Kidney epithelial cell (primary cell): ENCODE measurements around the gene PPME1. TPM values are rescaled to one million over a fixed set of nuclear protein-coding genes. Genes with fewer than 3 reads are reported as not detected.

Source experiments
- DNase-seq: peaks from one replicate; pipeline ENCODE4 v3.0.0-alpha.2; 2010; ENCODE audit warnings: low read depth
- H3K27me3 ChIP-seq: 2 replicates; pipeline ENCODE4 v1.6.0; 2011; ENCODE audit warnings: low read length; ENCODE audit not compliant: control insufficient read depth, insufficient read depth
- H3K36me3 ChIP-seq: 2 replicates; pipeline ENCODE4 v1.5.1; 2011; ENCODE audit warnings: low read length; ENCODE audit not compliant: control insufficient read depth, insufficient read depth
- H3K4me3 ChIP-seq: 2 replicates; pipeline ENCODE4 v1.5.1; 2011; ENCODE audit warnings: low read depth, mild to moderate bottlenecking, control low read depth, low read length
- CTCF ChIP-seq: IDR thresholded peaks from 2 replicates; pipeline ENCODE4 v1.5.1; 2011; ENCODE audit warnings: mild to moderate bottlenecking, moderate library complexity, low read length, control low read depth, inconsistent platforms; ENCODE audit not compliant: insufficient read depth, poor library complexity, severe bottlenecking
- total RNA-seq: library from RNA; depleted of rRNA; stranded (reverse); fragments of >200 nt; gene quantifications from 2 replicates; pipeline ENCODE4 v1.2.3, GENCODE V29; 2015

The PPME1 gene
- total RNA-seq, 1 donor from 2014 or later = 29.2 TPM

DNA sequence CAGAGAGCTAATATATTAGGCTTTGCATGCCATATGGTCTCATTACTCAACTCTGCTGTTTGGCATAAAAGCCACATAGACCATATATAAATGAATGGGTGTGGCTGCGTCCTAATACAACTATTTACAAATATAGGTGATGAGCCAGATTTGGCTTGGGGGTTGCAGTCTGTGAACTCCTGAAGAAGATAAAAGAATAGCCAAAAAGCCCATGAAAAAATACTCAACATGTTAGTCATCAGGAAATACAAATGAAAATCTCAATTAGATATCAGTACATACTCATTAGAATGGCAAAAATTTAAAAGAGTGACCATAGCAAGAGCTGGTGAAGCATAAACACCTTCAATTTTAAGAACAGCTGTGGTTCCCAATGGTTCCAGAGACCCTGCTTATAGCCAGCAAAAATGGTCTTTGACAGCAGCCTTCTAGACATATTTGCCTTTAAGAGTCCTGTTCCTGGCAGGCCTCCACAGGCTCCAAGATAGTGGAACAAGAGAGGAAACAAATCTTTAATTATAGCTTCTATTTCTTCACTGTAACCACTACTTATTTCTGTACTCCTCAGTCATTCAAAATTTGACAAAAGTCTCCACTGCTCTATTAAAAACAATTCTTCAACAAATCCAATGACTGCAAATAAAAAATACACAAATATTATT lies 16.3 kb upstream of the PPME1 start:
- H3K4me3 ChIP-seq = no peak overlapping the region
- no peaks in the 10 kb centered on the region for H3K36me3 ChIP-seq
- no peak for DNase-seq
- no peak for TF ChIP-seq CTCF
- H3K27me3 ChIP-seq = no peaks in the 10 kb centered on the region

DNA sequence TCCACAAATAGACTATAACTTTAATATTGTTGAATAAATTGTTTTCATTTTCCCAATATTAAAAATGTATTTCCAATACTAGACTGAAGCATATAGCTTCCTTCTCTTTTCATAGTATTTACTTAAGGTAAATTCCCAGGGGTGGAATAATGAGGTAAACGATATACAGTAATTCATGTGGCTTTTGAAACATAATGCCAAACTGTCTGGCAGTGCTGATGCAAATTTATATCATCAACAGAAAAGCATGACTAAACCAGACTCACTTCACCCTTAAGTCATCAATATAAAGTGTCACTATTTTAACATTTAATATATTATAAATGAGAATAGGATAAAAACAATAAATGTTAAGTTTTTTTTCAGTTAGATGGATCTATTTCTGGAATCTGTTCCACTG lies 13.9 kb upstream of the PPME1 start:
- H3K27me3 ChIP-seq = no peaks in the 10 kb centered on the region
- DNase-seq = no peak
- no peaks in the 10 kb centered on the region for H3K36me3 ChIP-seq
- no peak overlapping the region for H3K4me3 ChIP-seq
- TF ChIP-seq CTCF = no peak

- no peaks in the 10 kb centered on the region for H3K27me3 ChIP-seq
- no peak overlapping the region for H3K4me3 ChIP-seq
- no peak for DNase-seq
- H3K36me3 ChIP-seq = no peaks in the 10 kb centered on the region
- TF ChIP-seq CTCF = no peak
These were observed 11.4 kb upstream of the PPME1 start for GRCh38 chr11:74159642-74160041.

DNA sequence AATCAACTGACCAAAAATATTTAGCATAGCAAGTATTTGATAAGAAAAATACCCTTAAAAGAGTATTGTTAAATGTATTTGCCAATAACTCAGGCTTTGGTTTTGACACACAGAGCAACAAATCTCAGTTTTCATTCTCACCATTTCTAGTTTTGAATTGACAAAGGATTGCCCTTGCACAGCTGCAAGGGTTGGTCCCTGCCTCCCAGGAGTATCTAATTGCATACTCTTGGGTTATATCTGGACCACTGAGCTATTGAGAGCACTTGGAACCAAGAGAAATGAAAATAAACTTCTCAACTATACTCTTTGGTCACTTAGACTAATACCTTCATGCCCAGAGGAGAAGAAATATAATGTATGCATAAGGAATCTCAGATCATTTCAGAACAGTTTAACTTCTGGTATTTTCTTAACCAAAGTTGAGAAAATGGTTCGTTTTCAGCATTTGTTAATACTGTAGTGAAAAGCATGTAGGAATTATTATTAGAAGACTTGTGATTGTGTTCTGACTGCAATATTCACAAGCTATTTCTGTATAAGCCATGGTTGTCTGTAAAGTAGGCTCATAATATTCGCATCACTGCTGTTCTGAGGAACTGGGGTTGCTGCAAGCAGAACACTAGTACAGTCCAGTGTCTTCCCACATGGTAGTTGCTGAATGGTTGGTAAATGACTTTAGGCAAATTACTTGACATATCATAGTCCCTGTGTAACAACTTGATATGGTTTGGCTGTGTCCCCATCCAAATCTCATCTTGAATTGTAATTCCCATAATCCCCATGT lies 8.2 kb upstream of the PPME1 start:
- Histone ChIP-seq H3K27me3 (no peaks in the 10 kb centered on the region), H3K36me3 (no peaks in the 10 kb centered on the region), H3K4me3 (no peak overlapping the region)
- TF ChIP-seq CTCF = no peak
- DNase-seq = no peak

DNA sequence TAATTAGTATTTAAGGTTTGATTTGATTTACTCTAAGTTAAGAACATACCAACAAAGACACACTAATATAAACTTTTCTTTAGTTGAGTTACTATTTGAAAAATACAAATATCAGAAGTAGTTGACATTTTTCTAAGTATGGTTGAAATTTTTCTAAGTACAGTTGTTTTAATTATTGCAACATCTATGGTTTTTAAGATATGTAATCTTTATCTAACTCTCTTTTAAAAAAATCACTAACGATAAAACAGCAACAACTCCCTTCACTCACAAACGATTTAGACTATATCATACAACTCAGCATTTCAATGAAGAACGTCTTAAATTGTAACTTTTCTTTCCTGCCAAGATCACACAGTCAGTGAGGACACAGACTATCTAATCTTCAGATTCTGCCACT lies 2.3 kb upstream of the PPME1 start:
- Histone ChIP-seq H3K36me3 (no peaks in the 10 kb centered on the region), H3K27me3 (no peaks in the 10 kb centered on the region), H3K4me3 (no peak overlapping the region)
- DNase-seq = no peak
- TF ChIP-seq CTCF = no peak
